Lower leg skin (tissue), 3 donors: Measurements from ENCODE around the gene RMDN3.

Experiments
- POLR2A ChIP-seq, 2 donors: fragments of 450-650 bp; IDR thresholded peaks; one replicate each; pipeline ENCODE4 v1.6.1; 2016 to 2017; ENCODE audit warnings: antibody characterized with exemption in 2 of 2, mild to moderate bottlenecking in 1 of 2, moderate library complexity in 1 of 2
- TF ChIP-seq, protein P1 (sequence below), 3 donors: fragments of 450-650 bp; IDR thresholded peaks; one replicate each; pipeline ENCODE4 v1.5.1; 2016; ENCODE audit warnings: antibody characterized with exemption in 3 of 3, mild to moderate bottlenecking in 3 of 3, moderate library complexity in 2 of 3

DNA sequence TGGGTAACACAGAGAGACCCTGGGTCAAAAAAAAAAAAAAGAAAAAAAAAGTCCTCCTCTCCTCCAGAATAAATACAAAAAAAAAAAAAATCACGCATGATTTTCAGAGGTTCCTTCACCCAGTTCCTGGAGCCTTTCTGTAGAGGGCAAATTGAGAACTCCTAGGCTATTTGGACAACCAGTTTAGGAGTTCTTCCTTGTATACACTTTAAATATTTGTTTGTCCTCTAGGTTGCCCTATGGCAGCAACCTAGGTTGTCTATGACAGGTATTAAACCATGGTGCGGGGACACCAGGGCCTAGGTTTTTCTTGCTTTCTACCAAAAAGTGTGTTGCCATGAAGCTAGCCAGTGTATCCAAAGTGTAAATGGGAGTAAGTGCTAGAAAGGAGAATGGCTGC lies 48.0 kb upstream of the RMDN3 start:
- TF ChIP-seq, protein P1, sequence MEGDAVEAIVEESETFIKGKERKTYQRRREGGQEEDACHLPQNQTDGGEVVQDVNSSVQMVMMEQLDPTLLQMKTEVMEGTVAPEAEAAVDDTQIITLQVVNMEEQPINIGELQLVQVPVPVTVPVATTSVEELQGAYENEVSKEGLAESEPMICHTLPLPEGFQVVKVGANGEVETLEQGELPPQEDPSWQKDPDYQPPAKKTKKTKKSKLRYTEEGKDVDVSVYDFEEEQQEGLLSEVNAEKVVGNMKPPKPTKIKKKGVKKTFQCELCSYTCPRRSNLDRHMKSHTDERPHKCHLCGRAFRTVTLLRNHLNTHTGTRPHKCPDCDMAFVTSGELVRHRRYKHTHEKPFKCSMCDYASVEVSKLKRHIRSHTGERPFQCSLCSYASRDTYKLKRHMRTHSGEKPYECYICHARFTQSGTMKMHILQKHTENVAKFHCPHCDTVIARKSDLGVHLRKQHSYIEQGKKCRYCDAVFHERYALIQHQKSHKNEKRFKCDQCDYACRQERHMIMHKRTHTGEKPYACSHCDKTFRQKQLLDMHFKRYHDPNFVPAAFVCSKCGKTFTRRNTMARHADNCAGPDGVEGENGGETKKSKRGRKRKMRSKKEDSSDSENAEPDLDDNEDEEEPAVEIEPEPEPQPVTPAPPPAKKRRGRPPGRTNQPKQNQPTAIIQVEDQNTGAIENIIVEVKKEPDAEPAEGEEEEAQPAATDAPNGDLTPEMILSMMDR (IDR thresholded peaks at IDR 0.05), result no peak
- TF ChIP-seq POLR2A (IDR thresholded peaks at IDR 0.05), result no peak
